ENCODE measurements around the gene FOXN3. TPM values are rescaled to one million over a fixed set of nuclear protein-coding genes. Genes with fewer than 3 reads are reported as not detected.
"Not testable (repeated sequence)": the region's sequence is repeated elsewhere in the genome, so short reads cannot be mapped to it uniquely, and the experiment has no call there.

The FOXN3 gene
- total RNA-seq, 1 donor from 2014 or later = 15.0 TPM

- no peak for DNase-seq (ENCODE audit: low read depth in 2 of 2)
These were observed 240.9 kb downstream of the FOXN3 start for GRCh38 chr14:89175881-89176799.

- no peak for DNase-seq (ENCODE audit: low read depth in 2 of 2)
These were observed 245.4 kb downstream of the FOXN3 start for GRCh38 chr14:89171628-89172027.

- no peak for DNase-seq (ENCODE audit: low read depth in 2 of 2)
These were observed 245.9 kb downstream of the FOXN3 start for GRCh38 chr14:89171168-89171567.

DNA sequence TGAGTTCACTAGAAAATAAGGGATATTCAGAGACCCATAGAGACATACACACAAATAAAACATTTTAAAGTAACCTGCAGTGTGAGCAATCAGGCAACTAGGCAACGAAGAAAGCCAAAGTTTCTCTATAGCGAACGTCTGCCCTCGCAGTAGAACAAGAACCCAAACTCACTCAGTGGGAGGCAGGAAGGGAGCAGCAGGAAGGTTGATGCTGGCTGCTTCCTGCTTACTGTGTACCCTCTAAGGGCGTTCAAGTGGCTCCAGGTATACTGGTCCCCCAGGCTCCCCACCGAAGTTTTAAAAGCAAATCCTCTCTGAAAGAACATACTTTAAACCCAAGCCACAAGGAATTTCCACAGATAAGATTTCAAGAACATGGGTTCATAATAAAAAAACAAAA, 249.3 kb downstream of the FOXN3 start:
- DNase-seq (ENCODE audit: low read depth in 2 of 2) = no peak

- DNase-seq (ENCODE audit: low read depth in 2 of 2) = no peak
These were observed 250.4 kb downstream of the FOXN3 start for GRCh38 chr14:89166633-89167032.

DNA sequence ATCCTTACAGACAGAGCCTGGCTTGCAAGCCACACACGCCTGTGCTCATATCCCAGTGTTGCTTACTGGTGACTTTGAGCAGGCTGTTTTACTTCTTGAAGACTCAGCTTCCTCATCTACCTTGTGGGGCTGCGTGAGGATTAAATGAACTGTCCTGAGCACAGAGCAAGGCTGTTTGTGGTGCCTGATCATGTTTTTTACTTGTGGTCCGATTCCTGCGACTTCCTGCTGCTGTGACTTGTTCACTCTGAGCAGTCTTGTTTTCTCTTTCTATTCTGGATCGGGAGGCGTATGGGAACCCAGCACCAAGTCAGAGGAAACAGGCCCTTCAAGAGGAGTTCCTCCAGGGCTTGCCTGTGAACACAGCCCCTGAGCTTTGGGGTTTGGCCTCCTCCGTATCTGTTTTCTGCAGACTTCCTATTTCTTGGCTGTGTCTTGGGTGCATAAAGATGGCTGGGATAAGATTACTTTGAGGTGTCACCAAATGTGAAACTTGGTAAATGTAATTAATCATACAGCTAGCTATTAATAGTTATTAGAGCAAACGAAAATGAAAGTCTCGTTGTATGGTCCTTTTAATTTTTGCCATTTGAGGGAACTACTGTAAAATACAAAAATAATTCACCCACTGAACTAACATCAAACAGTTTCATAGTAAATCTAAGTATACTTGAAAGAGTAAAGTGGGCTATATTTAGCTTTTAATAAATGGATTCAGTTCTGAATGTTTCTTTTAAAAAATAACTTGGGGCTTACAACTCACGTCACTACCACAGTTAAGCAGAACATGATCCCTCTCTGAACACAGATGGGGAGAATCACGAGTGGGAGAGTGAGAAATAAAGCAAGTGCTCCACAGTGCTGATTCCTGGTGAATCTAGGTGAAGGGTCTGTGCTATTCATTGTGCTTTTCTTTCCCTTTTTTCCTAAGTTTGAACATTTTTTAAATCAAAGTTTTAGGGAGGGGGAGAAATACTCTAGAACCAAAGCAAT, 251.5 kb downstream of the FOXN3 start:
- DNase-seq (ENCODE audit: low read depth in 2 of 2) = no peak

DNA sequence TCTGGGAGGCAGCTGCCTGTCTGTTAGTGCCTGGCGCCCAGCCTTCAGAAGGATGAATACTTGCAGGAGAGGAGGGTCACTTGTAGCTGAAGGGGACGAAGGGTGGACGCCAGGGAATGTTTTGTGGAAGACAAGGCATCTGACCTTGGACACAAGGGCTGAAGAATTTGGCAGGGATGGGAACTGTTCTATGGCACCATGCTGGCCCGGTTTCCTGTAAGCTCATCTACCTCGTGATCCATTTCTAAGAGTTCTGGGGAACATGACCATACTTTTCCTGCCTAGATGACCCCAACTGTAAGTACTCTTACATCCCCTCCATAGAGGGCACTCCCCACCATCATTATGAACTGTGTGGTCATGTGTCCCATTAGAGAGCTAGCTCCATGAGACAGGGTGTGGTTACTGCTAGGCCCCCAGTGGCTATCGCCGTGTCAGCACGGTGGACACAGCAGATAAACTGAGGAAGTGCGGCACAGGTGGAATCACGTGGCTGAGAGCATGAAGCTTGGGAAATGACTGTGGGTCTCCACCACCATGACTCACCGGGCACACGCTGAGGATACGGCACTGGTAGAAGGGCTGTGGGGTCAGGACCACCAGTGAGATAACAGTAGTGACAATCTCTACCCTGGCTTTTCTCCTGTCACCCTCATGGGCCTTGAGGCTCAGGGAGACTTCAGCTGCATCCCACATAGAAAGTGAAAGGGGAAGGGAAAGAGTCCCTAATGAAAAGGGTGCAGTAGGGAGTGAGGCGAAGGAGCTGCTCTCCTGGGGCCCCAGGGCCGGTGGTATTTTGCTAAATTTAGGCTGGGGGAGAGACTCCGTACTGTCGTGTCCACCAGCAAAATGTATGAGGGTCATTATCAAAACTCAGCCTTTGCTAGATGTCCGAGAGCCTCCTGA, 252.6 kb downstream of the FOXN3 start:
- no peak for DNase-seq (ENCODE audit: low read depth in 2 of 2)

DNA sequence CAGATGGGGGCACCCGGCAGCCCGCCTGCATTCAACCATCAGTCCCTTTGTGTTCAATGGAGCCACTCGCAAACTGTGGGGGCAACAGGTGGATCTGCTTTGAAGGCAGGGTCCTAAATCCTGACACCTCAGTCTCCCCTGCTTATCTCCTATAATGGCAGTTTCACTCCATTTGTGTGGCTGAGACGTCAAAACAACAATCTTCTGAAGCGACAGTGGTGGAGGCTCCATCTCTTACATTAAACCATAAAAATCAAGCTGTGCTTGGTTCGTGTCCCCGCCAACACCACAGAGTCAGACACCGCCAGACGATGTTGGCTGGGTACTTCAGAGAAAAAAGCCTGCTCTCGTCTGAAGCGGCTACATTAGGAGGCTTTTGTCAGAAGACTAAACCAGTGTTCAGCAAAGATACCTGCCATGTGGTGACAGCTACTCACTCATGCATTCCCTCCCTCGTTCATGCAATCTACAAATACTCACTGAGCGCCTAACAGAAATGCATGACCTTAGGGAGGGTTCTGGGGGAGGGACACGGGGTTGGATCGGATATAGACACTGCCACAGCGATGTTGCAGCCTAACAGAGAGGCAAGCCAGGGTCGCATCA, 253.9 kb downstream of the FOXN3 start:
- no peak for DNase-seq (ENCODE audit: low read depth in 2 of 2)

DNA sequence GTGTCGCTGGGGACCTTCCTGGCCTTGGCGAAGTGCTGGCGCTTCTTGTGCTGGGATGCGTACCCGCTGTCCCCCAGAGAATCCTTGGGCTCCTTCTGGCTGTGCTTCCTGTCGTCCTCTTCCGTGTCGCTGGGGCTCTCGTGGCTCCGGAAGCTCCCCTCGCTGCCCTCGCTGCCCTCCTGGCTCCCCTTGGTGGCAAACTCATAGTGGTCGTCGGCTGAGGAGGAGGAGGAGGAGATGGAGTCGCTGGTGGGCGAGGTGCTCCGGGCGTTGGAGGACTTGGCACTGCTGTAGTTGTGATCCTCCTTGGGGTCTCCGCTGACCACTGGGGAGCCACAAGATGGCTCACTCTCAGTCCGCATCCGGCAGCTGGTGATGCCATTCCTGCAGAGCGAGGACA, 254.4 kb downstream of the FOXN3 start:
- no peak for DNase-seq (ENCODE audit: low read depth in 2 of 2)

DNA sequence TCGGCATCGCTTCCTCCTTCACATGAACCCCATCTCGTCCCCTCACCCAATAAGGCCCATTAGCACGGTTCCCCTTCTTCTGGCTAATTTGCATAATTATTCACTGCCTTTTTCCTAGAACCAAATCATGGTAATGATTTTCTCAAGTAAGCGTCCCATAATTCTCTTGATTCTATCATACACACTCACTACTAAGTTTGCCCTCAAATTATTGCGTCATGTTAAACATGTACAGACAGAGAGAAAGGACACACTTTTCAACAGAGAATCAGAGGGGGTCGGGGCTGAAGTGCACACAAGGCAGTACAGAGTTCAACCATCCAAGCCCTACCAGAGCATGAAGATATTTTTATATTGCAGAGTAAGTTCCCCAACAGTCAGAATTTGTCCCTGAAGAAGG, 256.6 kb downstream of the FOXN3 start:
- DNase-seq (ENCODE audit: low read depth in 2 of 2) = no peak

DNA sequence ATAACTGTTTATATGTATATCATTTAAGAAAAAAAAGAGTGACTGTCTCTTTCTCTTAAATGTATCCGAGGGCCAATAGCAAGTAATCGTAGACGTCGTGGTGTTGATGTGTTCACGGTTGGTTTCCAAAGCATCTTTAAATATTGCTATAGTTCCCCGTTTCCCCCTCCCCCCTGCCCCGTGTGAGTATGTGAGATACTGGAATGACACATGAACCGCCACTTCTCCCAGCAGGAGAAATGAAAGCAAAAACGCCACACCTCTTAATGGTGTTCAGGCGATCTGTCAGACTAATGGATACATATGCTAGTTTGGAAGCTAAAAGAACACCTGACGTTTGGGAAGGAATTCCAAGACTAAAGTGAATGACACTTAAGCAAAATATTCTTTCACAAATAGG, 258.3 kb downstream of the FOXN3 start:
- DNase-seq (ENCODE audit: low read depth in 2 of 2) = no peak

GRCh38 chr14:89158104-89158503, 258.9 kb downstream of the FOXN3 start:
- DNase-seq (ENCODE audit: low read depth in 2 of 2) = not testable (repeated sequence)

DNA sequence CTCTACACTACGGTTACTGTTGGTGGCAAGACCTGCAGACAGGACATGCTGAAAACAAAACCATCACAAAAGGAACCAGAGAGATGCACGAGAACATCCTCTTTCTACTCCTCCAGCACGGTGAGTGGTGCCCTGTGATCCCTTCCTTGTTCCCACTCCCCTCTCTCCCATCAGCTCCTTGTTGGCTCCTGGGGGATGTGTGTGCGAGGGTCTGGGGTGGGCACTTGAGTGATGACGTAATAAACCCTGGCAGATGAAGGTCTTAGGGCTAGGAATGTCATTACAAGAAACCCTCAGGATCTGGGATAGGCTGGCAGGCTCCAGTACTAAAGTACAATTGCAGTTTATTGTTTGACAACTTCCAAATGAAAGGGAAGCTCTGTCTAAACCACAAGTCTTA, 261.5 kb downstream of the FOXN3 start:
- DNase-seq (ENCODE audit: low read depth in 2 of 2) = no peak

- not testable (repeated sequence) for DNase-seq (ENCODE audit: low read depth in 2 of 2)
These were observed 265.3 kb downstream of the FOXN3 start for GRCh38 chr14:89151693-89152092.

DNA sequence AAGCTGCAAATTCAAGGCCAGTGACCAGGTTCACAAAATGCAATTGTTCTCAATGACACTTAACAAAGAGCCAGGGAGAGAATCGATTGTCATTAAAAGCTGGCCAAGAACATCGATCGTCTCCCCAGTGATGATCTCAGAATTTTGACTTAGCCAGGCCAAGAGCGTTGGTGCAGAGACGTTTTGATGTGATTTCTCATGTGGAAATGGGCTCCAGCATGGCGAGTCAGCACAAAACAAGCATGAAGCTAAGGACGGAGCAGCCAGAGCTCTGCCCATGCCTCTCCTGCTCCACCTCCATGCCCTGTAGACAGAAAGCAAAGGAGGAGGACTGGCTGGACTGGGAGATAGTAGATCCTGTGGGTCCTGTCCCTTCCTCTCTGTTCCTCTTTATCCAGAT, 270.8 kb downstream of the FOXN3 start:
- DNase-seq (ENCODE audit: low read depth in 2 of 2) = no peak

GRCh38 chr14:89144642-89145041, 272.4 kb downstream of the FOXN3 start:
- no peak for DNase-seq (ENCODE audit: low read depth in 2 of 2)

DNA sequence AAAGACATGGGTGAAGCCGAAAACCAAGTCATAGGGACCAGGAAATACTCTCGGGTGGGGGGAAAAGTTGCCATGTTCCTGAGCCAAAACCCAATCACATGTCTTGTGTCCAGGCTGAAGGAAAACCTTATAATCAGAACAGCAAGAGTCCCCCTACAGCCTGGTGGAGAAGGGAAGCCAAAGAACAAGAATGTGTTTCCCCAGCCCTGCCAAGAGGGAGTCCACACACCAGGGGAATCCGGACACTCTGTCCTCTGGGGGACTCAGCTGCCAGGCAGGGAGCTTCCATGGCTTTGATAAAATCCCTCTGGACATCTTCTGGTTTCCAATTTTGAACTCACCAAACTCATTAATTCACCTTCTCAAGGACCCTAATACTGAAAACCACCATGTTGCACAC, 273.0 kb downstream of the FOXN3 start:
- no peak for DNase-seq (ENCODE audit: low read depth in 2 of 2)

DNA sequence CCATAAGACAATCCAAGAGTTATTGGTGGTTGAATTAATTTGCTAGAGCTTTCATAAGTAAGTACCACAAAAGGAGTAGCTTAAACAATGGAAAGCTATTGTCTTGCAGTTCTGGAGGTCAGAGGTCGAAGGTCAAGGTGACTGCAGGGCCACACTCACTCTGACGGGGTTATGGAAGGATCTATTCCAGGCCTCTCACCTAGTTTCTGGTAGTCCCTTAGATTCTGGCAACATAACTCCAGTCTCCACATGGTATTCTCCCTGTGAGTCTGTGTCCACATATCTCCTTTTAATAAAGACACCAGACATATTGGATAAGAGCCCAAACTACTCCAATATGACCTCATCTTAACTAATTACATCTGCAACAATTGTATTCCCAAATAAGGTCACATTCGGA, 273.4 kb downstream of the FOXN3 start:
- no peak for DNase-seq (ENCODE audit: low read depth in 2 of 2)

DNA sequence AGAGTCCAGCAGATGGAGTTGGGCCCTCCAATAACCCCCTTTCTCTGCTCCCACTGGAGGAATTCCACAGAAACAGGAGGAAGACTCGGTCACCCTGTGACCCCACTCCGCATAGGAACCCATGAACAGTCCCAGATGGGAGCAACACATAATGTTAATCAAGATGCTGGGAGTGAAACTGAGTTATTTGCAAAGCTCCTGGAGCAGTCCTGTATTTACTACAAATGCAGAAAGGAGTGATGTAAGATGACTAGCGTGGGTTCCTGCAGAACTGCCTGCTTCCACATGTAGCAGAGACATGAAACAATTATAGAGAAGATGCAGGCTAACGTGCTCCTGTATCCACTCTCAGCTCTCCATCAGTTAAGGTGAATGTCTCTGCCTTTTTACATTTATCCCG, 274.7 kb downstream of the FOXN3 start:
- DNase-seq (ENCODE audit: low read depth in 2 of 2) = no peak

- no peak for DNase-seq (ENCODE audit: low read depth in 2 of 2)
These were observed 275.2 kb downstream of the FOXN3 start for GRCh38 chr14:89141862-89142261.

- DNase-seq (ENCODE audit: low read depth in 2 of 2) = no peak
These were observed 276.7 kb downstream of the FOXN3 start for GRCh38 chr14:89140326-89140725.
